ENCODE measurements around the gene NUP62CL.
"Not testable (repeated sequence)": the region's sequence is repeated elsewhere in the genome, so short reads cannot be mapped to it uniquely, and the experiment has no call there.

- TF ChIP-seq CTCF (conservative IDR thresholded peaks at IDR 0.05; ENCODE audit: low read depth, low read length); EZH2 (IDR thresholded peaks at IDR 0.05; ENCODE audit: borderline replicate concordance, low read depth, low read length, poor library complexity, severe bottlenecking): not testable (repeated sequence)
Measured at GRCh38 chrX:107198074-107198473, 8.2 kb downstream of the NUP62CL start.
